Endodermal cell (in vitro differentiated cells): ENCODE results near the gene CCSER1. TPM values are rescaled to one million over a fixed set of nuclear protein-coding genes. Genes with fewer than 3 reads are reported as not detected.

Experiments
- DNase-seq: peaks from one replicate; pipeline ENCODE4 v3.0.0-alpha.2; 2017
- H3K27ac ChIP-seq: 2 replicates; pipeline ENCODE4 v1.5.1; 2013; ENCODE audit warnings: mild to moderate bottlenecking, low read depth, low read length, moderate library complexity
- H3K27me3 ChIP-seq: 2 replicates; pipeline ENCODE4 v1.6.1; 2013; ENCODE audit warnings: mild to moderate bottlenecking, low read length, moderate library complexity; ENCODE audit not compliant: insufficient read depth, control insufficient read depth, poor library complexity, severe bottlenecking
- H3K36me3 ChIP-seq: 2 replicates; pipeline ENCODE4 v1.7.0; 2013; ENCODE audit warnings: mild to moderate bottlenecking, low read length, moderate library complexity; ENCODE audit not compliant: control insufficient read depth, insufficient read depth
- H3K4me1 ChIP-seq: one replicate; pipeline ENCODE4 v1.7.0; 2013; ENCODE audit warnings: low read length; ENCODE audit not compliant: control insufficient read depth, insufficient read depth
- H3K4me3 ChIP-seq: 2 replicates; pipeline ENCODE4 v1.5.1; 2013; ENCODE audit warnings: mild to moderate bottlenecking, low read length, moderate library complexity
- H3K9ac ChIP-seq: 2 replicates; pipeline ENCODE4 v1.6.1; 2013; ENCODE audit warnings: mild to moderate bottlenecking, low read length, moderate library complexity; ENCODE audit not compliant: poor library complexity, severe bottlenecking; ENCODE audit errors: extremely low read depth
- H3K9me3 ChIP-seq: 2 replicates; pipeline ENCODE4 v1.6.1; 2013; ENCODE audit warnings: mild to moderate bottlenecking, low read length, moderate library complexity; ENCODE audit not compliant: control insufficient read depth
- H3K27ac Mint-ChIP-seq: 2 replicates; pipeline ENCODE4 v1.8.0; 2020; ENCODE audit warnings: mixed read lengths
- H3K27me3 Mint-ChIP-seq: 2 replicates; pipeline ENCODE4 v1.8.0; 2021; ENCODE audit warnings: mild to moderate bottlenecking, mixed read lengths; ENCODE audit not compliant: insufficient read depth
- H3K36me3 Mint-ChIP-seq: 2 replicates; pipeline ENCODE4 v1.8.0; 2020; ENCODE audit warnings: low read depth, mixed read lengths
- H3K4me1 Mint-ChIP-seq: 2 replicates; pipeline ENCODE4 v1.8.0; 2020; ENCODE audit warnings: mixed read lengths
- H3K4me3 Mint-ChIP-seq: 2 replicates; pipeline ENCODE4 v1.8.0; 2020; ENCODE audit warnings: mild to moderate bottlenecking, moderate library complexity, mixed read lengths
- H3K9me3 Mint-ChIP-seq: 2 replicates; pipeline ENCODE4 v1.8.0; 2020; ENCODE audit warnings: mild to moderate bottlenecking, mixed read lengths
- WGBS, 2 experiments: methylation state at CpG; one replicate each; pipeline versions ENCODE4 v1.1.5 to v1.1.7; 2013; ENCODE audit warnings: missing lambda C conversion rate in 2 of 2, mixed read lengths in 1 of 2; ENCODE audit not compliant: insufficient coverage in 1 of 2, insufficient read length in 1 of 2; 5-methylcytosine and 5-hydroxymethylcytosine counted together
- total RNA-seq, 2 donors: library from RNA; stranded (reverse); fragmentation: NEBNext Ultra II Directional in 1 of 2; extraction: Animal tissue kit (Norgen Biotek cat#: 25700) in 1 of 2; gene quantifications; 2 replicates in 1 of 2; 3 replicates in 1 of 2; pipeline ENCODE4 v1.2.1, GENCODE V29; 2021
- TF ChIP-seq, protein P1 (sequence below): fragments of 200-600 bp; sonication (generic); conservative IDR thresholded peaks from 2 replicates; pipeline ENCODE4 v1.5.0; 2021; ENCODE audit warnings: antibody characterized with exemption, mild to moderate bottlenecking

Gene CCSER1
- total RNA-seq, 2 donors from 2014 or later: 1.1 to 2.2 TPM

GRCh38 chr4:91123742-91124141 lies 996.5 kb downstream of the CCSER1 start:
- H3K27ac ChIP-seq: no peak overlapping the region
- no peaks in the 10 kb centered on the region for H3K36me3 ChIP-seq
- H3K4me1 Mint-ChIP-seq: peaks cover 19% of the 10 kb centered on the region
- H3K9ac ChIP-seq: no peak overlapping the region
- H3K36me3 Mint-ChIP-seq: no peaks in the 10 kb centered on the region
- no peaks in the 10 kb centered on the region for H3K9me3 Mint-ChIP-seq
- H3K27me3 Mint-ChIP-seq: no peaks in the 10 kb centered on the region
- H3K4me3 Mint-ChIP-seq: no peak overlapping the region
- no peaks in the 10 kb centered on the region for H3K9me3 ChIP-seq
- TF ChIP-seq, protein P1, sequence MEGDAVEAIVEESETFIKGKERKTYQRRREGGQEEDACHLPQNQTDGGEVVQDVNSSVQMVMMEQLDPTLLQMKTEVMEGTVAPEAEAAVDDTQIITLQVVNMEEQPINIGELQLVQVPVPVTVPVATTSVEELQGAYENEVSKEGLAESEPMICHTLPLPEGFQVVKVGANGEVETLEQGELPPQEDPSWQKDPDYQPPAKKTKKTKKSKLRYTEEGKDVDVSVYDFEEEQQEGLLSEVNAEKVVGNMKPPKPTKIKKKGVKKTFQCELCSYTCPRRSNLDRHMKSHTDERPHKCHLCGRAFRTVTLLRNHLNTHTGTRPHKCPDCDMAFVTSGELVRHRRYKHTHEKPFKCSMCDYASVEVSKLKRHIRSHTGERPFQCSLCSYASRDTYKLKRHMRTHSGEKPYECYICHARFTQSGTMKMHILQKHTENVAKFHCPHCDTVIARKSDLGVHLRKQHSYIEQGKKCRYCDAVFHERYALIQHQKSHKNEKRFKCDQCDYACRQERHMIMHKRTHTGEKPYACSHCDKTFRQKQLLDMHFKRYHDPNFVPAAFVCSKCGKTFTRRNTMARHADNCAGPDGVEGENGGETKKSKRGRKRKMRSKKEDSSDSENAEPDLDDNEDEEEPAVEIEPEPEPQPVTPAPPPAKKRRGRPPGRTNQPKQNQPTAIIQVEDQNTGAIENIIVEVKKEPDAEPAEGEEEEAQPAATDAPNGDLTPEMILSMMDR: no peak
- H3K27ac Mint-ChIP-seq: no peak overlapping the region
- DNase-seq: no peak
- no peaks in the 10 kb centered on the region for H3K27me3 ChIP-seq
- H3K4me3 ChIP-seq: no peak overlapping the region
- H3K4me1 ChIP-seq: peaks cover 4% of the 10 kb centered on the region

DNA sequence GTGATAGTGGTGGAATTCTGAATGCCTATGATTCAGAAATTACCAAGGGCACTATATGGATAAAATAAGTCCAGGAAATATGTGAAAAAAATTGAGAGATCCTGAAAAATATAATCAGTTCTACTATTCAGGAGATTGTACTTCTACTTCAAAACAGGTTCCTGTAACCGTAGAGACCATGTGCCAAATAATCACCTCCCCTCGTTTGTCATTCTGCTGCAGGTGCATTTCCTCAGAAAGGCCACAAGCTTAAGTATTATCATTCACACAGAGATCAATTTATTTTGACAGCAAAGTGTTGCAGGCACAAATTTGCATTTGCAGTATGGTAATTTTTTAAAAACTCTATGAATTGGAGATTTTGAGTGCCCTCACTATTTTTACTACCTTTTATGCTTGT lies 1000.0 kb downstream of the CCSER1 start:
- no peaks in the 10 kb centered on the region for H3K27me3 Mint-ChIP-seq
- H3K36me3 Mint-ChIP-seq: no peaks in the 10 kb centered on the region
- peaks cover 25% of the 10 kb centered on the region for H3K4me1 Mint-ChIP-seq
- peak overlapping the region; percentile 45 for H3K4me3 ChIP-seq
- WGBS, 2 experiments: 84 to 86% methylated on average over 2 of the region's 2 CpGs
- no peak overlapping the region for H3K4me3 Mint-ChIP-seq
- H3K27ac ChIP-seq: no peak overlapping the region
- H3K9me3 Mint-ChIP-seq: no peaks in the 10 kb centered on the region
- no peaks in the 10 kb centered on the region for H3K27me3 ChIP-seq
- TF ChIP-seq, protein P1: no peak
- H3K36me3 ChIP-seq: no peaks in the 10 kb centered on the region
- H3K9ac ChIP-seq: no peak overlapping the region
- DNase-seq: no peak
- H3K27ac Mint-ChIP-seq: no peak overlapping the region
- H3K9me3 ChIP-seq: no peaks in the 10 kb centered on the region
- H3K4me1 ChIP-seq: peaks cover 4% of the 10 kb centered on the region

DNA sequence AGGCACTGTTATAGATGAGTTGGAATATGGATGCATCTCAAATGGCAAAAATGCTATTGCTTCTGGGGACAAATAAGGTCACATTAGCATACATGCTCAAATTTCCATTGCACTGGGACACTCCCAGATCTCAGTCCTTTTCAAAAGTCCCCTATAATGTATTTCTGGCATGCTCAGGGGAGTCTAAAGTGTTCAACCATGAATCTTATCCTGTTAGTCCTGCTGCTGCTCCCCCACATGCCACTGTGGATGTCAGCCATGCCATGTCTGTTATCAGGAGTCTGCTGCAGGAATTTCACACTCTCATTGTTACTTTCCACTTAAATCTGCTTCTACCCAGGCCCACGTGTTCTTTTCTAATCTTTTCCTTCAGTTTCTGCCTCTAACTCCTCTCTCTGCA lies 1000.6 kb downstream of the CCSER1 start:
- Histone ChIP-seq H3K9me3 (no peaks in the 10 kb centered on the region), H3K4me1 (peaks cover 4% of the 10 kb centered on the region), H3K36me3 (no peaks in the 10 kb centered on the region), H3K4me3 (peak overlapping the region; percentile 45), H3K27ac (no peak overlapping the region), H3K27me3 (no peaks in the 10 kb centered on the region), H3K9ac (no peak overlapping the region)
- peak; percentile 67 for DNase-seq
- Mint-ChIP-seq H3K4me3 (no peak overlapping the region), H3K27ac (peak overlapping the region; percentile 75), H3K4me1 (peaks cover 25% of the 10 kb centered on the region), H3K27me3 (no peaks in the 10 kb centered on the region), H3K36me3 (no peaks in the 10 kb centered on the region), H3K9me3 (no peaks in the 10 kb centered on the region)
- TF ChIP-seq, protein P1: no peak
- WGBS, 2 experiments: 5 to 11% methylated on average over 1 of the region's 1 CpG
